Ectodermal cell (in vitro differentiated cells): ENCODE data around the gene LINC00237.

ENCODE experiments used
- H3K27ac ChIP-seq: 2 replicates; pipeline ENCODE4 v1.7.0; 2013; ENCODE audit warnings: mild to moderate bottlenecking, low read depth, low read length; ENCODE audit not compliant: insufficient read depth, poor library complexity, severe bottlenecking
- H3K27me3 ChIP-seq: 2 replicates; pipeline ENCODE4 v1.7.0; 2013; ENCODE audit warnings: mild to moderate bottlenecking, low read length; ENCODE audit not compliant: insufficient read depth, control insufficient read depth, poor library complexity, severe bottlenecking
- H3K36me3 ChIP-seq: one replicate; pipeline ENCODE4 v1.7.0; 2013; ENCODE audit warnings: low read length; ENCODE audit not compliant: control insufficient read depth, insufficient read depth
- H3K4me1 ChIP-seq: one replicate; pipeline ENCODE4 v1.7.0; 2013; ENCODE audit warnings: low read length; ENCODE audit not compliant: control insufficient read depth, insufficient read depth
- H3K4me3 ChIP-seq: 2 replicates; pipeline ENCODE4 v1.7.0; 2013; ENCODE audit warnings: low read depth, low read length, control low read depth; ENCODE audit not compliant: insufficient read depth
- H3K9me3 ChIP-seq: 2 replicates; pipeline ENCODE4 v1.7.0; 2013; ENCODE audit warnings: mild to moderate bottlenecking, low read length, moderate library complexity; ENCODE audit not compliant: control insufficient read depth
- WGBS, 2 experiments: methylation state at CpG; one replicate each; pipeline ENCODE4 v1.1.7; 2013; ENCODE audit warnings: missing lambda C conversion rate in 2 of 2; 5-methylcytosine and 5-hydroxymethylcytosine counted together

LINC00237 gene

GRCh38 chr20:21050710-21051109 is 55.4 kb downstream of the LINC00237 start:
- H3K36me3 ChIP-seq, result no peaks in the 10 kb centered on the region
- H3K4me3 ChIP-seq, result no peak overlapping the region
- H3K4me1 ChIP-seq, result peaks cover 17% of the 10 kb centered on the region
- 87 to 89% methylated on average over 3 of the region's 3 CpGs for WGBS, 2 experiments
- H3K27ac ChIP-seq, result no peak overlapping the region
- no peaks in the 10 kb centered on the region for H3K9me3 ChIP-seq
- no peaks in the 10 kb centered on the region for H3K27me3 ChIP-seq

DNA sequence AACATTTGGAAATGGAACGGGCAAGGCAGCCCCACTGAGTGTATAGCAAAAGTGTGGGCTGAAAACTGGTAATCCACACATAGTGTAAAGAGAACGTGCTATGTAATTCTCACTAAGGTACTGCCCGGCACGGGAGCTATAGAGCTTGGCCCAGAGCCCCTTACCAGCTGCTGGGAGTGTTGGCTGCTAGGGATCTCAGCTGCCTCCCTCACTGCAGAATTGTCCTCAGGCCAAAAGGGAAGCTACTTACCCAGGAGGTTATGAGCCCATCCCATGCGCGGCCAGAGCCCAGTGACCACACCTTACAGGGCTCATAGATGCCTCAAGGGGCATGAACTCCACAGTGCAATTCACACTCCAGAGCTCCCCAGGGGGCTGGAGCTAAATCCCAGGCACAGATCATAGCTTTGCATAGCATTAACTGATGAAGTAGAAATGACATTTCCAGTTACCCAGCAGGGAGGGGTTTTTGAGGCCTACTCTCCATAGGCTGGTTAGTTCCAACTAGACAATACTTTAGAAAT is 56.8 kb downstream of the LINC00237 start:
- Histone ChIP-seq H3K4me3 (no peak overlapping the region), H3K4me1 (peaks cover 17% of the 10 kb centered on the region), H3K27ac (no peak overlapping the region), H3K27me3 (no peaks in the 10 kb centered on the region), H3K9me3 (no peaks in the 10 kb centered on the region), H3K36me3 (no peaks in the 10 kb centered on the region)
- 88 to 95% methylated on average over 6 of the region's 6 CpGs for WGBS, 2 experiments

GRCh38 chr20:21048841-21049273 is 57.3 kb downstream of the LINC00237 start:
- Histone ChIP-seq H3K9me3 (no peaks in the 10 kb centered on the region), H3K36me3 (no peaks in the 10 kb centered on the region), H3K27me3 (no peaks in the 10 kb centered on the region), H3K4me1 (peaks cover 15% of the 10 kb centered on the region), H3K4me3 (no peak overlapping the region), H3K27ac (no peak overlapping the region)
- 63 to 66% methylated on average over 5 of the region's 5 CpGs for WGBS, 2 experiments

GRCh38 chr20:21047981-21048380 is 58.2 kb downstream of the LINC00237 start:
- 89 to 92% methylated on average over 6 of the region's 6 CpGs for WGBS, 2 experiments

GRCh38 chr20:21046413-21047070 is 59.6 kb downstream of the LINC00237 start:
- WGBS, 2 experiments, result 83 to 89% methylated on average over 2 of the region's 2 CpGs
- H3K4me1 ChIP-seq, result no peaks in the 10 kb centered on the region
- no peak overlapping the region for H3K27ac ChIP-seq
- H3K27me3 ChIP-seq, result no peaks in the 10 kb centered on the region
- H3K4me3 ChIP-seq, result no peak overlapping the region
- no peaks in the 10 kb centered on the region for H3K36me3 ChIP-seq
- no peaks in the 10 kb centered on the region for H3K9me3 ChIP-seq

More at GRCh38 chr20:21047981-21048380, 58.2 kb downstream of the LINC00237 start:
- Histone ChIP-seq H3K36me3 (no peaks in the 10 kb centered on the region), H3K27ac (no peak overlapping the region), H3K27me3 (no peaks in the 10 kb centered on the region), H3K4me3 (no peak overlapping the region), H3K4me1 (peaks cover 6% of the 10 kb centered on the region), H3K9me3 (no peaks in the 10 kb centered on the region)
